GM12892 (cell line): Measurements from ENCODE around the gene SLC1A6.

Experiments used
- POLR2A ChIP-seq: IDR thresholded peaks from 2 replicates; pipeline ENCODE4 v1.6.1; 2011; ENCODE audit warnings: low read depth, low read length, control low read depth
- POLR2AphosphoS5 ChIP-seq: IDR thresholded peaks from 2 replicates; pipeline ENCODE4 v1.6.1; 2011; ENCODE audit warnings: low read depth, low read length, control low read depth
- TAF1 ChIP-seq: IDR thresholded peaks from 2 replicates; pipeline ENCODE4 v1.6.1; 2011; ENCODE audit warnings: low read depth, mild to moderate bottlenecking, control low read depth, low read length, borderline replicate concordance

DNA sequence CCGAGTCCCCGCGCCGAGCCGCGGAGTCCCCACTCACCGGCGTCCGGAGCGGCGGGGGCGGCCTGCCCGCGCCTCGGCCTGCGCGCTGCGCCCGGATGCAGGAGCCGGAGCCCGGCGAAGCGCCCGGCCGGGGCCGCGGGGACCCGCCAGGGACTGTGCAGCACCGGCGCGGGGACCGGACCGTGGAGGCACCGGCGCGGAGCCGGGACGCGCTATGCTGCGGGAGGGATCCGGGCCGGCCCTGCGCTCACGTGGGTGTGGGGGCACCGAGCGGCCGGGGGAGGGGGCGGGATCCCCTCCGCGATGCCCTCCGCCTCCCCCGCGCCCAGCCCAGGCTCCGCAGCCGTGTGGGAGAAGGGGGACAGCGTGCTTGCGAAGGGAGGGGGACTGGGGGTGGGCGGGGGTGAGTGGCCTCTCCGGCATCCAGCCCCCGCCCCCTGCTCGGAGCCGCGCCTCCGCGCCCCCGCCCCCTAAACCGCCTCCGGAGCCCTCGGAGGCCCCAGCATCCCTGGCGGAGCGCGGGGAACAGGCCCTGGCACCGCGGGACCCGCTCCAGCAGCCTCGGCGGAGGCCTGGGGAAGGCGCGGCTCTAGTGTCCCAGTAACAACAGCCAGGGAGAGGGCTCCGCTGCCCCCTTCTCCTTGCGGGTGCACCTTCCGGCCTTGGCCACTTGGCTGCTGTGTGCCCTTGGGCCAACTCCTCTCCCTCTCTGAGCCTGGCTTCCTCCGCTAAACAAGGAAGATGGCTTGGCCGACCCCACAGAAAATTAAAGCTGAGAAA is at the start of gene SLC1A6:
- no peak for TF ChIP-seq POLR2A
- no peak for TF ChIP-seq POLR2AphosphoS5
- no peak for TF ChIP-seq TAF1
